ENCODE data around the gene CTNNBIP1.

GRCh38 chr1:9835758-9836631 is 74.1 kb downstream of the CTNNBIP1 start:
- TF ChIP-seq TAF1 (conservative IDR thresholded peaks at IDR 0.05), result no peak
- TF ChIP-seq, protein P1, sequence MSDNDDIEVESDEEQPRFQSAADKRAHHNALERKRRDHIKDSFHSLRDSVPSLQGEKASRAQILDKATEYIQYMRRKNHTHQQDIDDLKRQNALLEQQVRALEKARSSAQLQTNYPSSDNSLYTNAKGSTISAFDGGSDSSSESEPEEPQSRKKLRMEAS (IDR thresholded peaks at IDR 0.05), result no peak
- no peak for TF ChIP-seq JUND (IDR thresholded peaks at IDR 0.05)
- TF ChIP-seq RAD21 (IDR thresholded peaks at IDR 0.05), result no peak
- no peak for TF ChIP-seq GABPA (IDR thresholded peaks at IDR 0.05 in 1 of 2, conservative IDR thresholded peaks at IDR 0.05 in 1 of 2)

Measured in liver (tissue), 2 donors.